A549 treated with AZD9567 at 1 μM for 4 hours (cell line): Measurements from ENCODE around the gene SLC1A4. TPM values are rescaled to one million over a fixed set of nuclear protein-coding genes. Genes with fewer than 3 reads are reported as not detected.

Source experiments
- total RNA-seq: library from RNA; stranded (reverse); fragments of 200-300 nt; extraction: Qiagen RNA extraction; gene quantifications from 5 replicates; pipeline ENCODE4 v1.2.3, GENCODE V29; 2022; ENCODE audit not compliant: insufficient read depth

Gene SLC1A4
- total RNA-seq = 9.2 to 12.1 TPM (median 9.7 TPM) in 5 replicates

DNA sequence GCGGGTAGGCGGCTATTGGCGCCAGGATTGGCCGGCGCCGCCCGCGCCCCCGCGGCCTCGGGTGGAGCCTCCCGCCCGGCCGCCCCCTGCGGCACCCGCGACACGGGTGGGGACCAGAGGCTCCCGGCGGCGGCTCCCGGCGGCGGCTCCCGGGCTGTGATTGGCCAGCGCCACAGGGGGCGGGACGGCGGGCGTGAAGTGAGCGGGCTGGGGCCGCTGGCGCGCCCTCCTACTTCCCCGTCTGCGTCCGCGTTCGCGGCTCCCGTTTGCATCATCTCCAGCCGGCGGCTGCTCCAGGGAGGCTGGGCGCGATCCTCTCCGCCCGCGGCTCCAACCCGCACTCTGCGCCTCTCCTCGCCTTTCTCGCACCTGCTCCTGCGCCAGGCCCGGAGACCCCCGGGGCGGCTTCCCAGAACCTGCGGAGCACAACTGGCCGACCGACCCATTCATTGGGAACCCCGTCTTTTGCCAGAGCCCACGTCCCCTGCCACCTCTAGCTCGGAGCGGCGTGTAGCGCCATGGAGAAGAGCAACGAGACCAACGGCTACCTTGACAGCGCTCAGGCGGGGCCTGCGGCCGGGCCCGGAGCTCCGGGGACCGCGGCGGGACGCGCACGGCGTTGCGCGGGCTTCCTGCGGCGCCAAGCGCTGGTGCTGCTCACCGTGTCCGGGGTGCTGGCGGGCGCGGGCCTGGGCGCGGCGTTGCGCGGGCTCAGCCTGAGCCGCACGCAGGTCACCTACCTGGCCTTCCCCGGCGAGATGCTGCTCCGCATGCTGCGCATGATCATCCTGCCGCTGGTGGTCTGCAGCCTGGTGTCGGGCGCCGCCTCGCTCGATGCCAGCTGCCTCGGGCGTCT is at the start of gene SLC1A4:
TSS of gene SLC1A4 (plus strand) at position 274 of the 856 bp plus-strand sequence. CDS start at position 519, 245 bp downstream.

DNA sequence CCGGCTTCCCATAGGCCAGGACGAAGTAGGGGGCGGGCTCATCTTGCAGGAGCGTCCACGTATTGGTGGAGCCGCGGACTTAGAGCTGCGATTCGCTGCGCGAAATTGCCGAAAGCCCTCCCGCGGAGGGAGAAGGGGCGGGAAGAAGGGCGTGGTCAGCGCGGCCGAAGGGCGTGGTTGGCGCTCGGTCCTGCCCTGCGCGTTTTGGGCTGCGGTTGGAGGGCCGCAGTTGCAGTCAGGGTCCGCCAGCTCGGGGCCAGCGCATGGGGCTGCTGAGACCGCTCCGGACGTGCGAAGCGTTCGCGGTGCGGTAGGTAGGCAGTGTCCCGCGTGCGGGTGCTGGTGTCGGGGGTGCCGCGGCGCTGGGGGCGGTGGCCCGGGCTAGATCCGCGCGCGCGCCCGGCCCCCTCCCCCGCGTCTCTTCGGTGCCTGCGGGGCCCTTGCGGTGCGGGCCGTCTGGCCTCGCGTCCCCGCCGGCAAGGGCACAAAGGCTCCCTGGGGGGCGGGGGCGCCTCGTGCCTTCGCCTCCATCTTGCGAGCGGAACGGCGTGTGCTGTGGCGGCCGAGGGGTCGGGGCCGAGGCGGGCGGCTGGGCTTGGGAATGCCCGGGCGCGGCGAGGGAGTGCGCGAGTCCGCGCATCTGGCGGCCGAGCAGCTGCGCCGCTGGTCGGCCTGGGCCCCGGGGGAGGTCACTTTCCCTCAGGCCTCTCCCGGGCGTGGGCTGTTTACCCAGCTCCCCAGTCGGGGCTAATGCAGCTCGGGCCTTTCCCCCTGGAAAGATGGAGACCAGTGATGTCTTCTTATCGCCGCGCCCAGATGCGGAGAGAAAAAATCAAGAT is 67.2 kb downstream of the SLC1A4 start, which contains the start of gene CEP68:
TSS of gene CEP68 (plus strand) at position 202 of the 839 bp plus-strand sequence. CDS start 13,029 bp downstream, outside the sequence.

Other genes with a start within 250 kb of the SLC1A4 start
- gene CEP68, start 67.0 kb downstream of the SLC1A4 start, total RNA-seq = 12.1 to 31.9 TPM (median 14.5 TPM) in 5 replicates
- 217 to 251 TPM (median 240 TPM) in 5 replicates for gene RAB1A, start 140.7 kb downstream of the SLC1A4 start, total RNA-seq
- 141 to 204 TPM (median 164 TPM) in 5 replicates for gene ACTR2, start 238.4 kb downstream of the SLC1A4 start, total RNA-seq